CD8-positive, alpha-beta memory T cell (primary cell): ENCODE measurements around the gene DNAH14. TPM values are rescaled to one million over a fixed set of nuclear protein-coding genes. Genes with fewer than 3 reads are reported as not detected.
A peak's percentile ranks its signal among the peaks of the same experiment; 100 is the strongest.

ENCODE experiments used
- CTCF ChIA-PET: fragments of 350-600 bp; sonication (Branson Sonifier 250); formaldehyde crosslinking; loops from one replicate; lab custom pipeline; 2021; ENCODE audit warnings: antibody characterized with exemption; lab: Charles Lee
- POLR2A ChIA-PET: fragments of 350-600 bp; sonication (Branson Sonifier 250); formaldehyde crosslinking; loops from one replicate; lab custom pipeline; 2021; ENCODE audit warnings: antibody characterized with exemption; lab: Charles Lee
- DNase-seq, 5 donors: peaks; one replicate each; pipeline versions ENCODE4 v3.0.0 to v3.0.0-alpha.2; 2020 to 2022; ENCODE audit warnings: mixed read lengths in 1 of 5
- H3K27ac ChIP-seq: one replicate; pipeline ENCODE4 v1.7.0; 2013; ENCODE audit warnings: low read depth, mild to moderate bottlenecking, low read length, moderate library complexity
- H3K27me3 ChIP-seq: 2 replicates; pipeline ENCODE4 v1.7.0; 2013; ENCODE audit warnings: low read length, mild to moderate bottlenecking; ENCODE audit not compliant: insufficient read depth, poor library complexity, severe bottlenecking
- H3K36me3 ChIP-seq: 2 replicates; pipeline ENCODE4 v1.7.0; 2013; ENCODE audit warnings: mild to moderate bottlenecking, low read length, moderate library complexity; ENCODE audit not compliant: insufficient read depth
- H3K4me1 ChIP-seq: 2 replicates; pipeline ENCODE4 v1.7.0; 2013; ENCODE audit warnings: mild to moderate bottlenecking, low read length, moderate library complexity; ENCODE audit not compliant: insufficient read depth
- H3K4me3 ChIP-seq: 2 replicates; pipeline ENCODE4 v1.7.0; 2013; ENCODE audit warnings: mild to moderate bottlenecking, low read length
- H3K9me3 ChIP-seq: 2 replicates; pipeline ENCODE4 v1.7.0; 2013; ENCODE audit warnings: mild to moderate bottlenecking, low read length
- H3K27ac Mint-ChIP-seq, 8 donors: one replicate each; pipeline ENCODE4 v1.8.0; 2020 to 2021; ENCODE audit warnings: mixed read lengths in 8 of 8, mild to moderate bottlenecking in 6 of 8, inconsistent platforms in 3 of 8, moderate library complexity in 3 of 8
- H3K27me3 Mint-ChIP-seq, 2 donors: one replicate each; pipeline ENCODE4 v1.8.0; 2020 to 2021; ENCODE audit warnings: mixed read lengths in 2 of 2, mild to moderate bottlenecking in 1 of 2, moderate library complexity in 1 of 2
- H3K36me3 Mint-ChIP-seq, 3 donors: one replicate each; pipeline ENCODE4 v1.8.0; 2020 to 2021; ENCODE audit warnings: mixed read lengths in 3 of 3, inconsistent platforms in 1 of 3, mild to moderate bottlenecking in 1 of 3
- H3K4me1 Mint-ChIP-seq, 3 donors: one replicate each; pipeline ENCODE4 v1.8.0; 2020 to 2021; ENCODE audit warnings: mixed read lengths in 3 of 3, inconsistent platforms in 1 of 3, mild to moderate bottlenecking in 1 of 3
- H3K4me3 Mint-ChIP-seq, 7 donors: one replicate each; pipeline ENCODE4 v1.8.0; 2020 to 2021; ENCODE audit warnings: mixed read lengths in 7 of 7, mild to moderate bottlenecking in 6 of 7, moderate library complexity in 4 of 7, inconsistent platforms in 2 of 7
- H3K9me3 Mint-ChIP-seq, 5 donors: one replicate each; pipeline ENCODE4 v1.8.0; 2020 to 2022; ENCODE audit warnings: mixed read lengths in 5 of 5, mild to moderate bottlenecking in 3 of 5, moderate library complexity in 2 of 5, inconsistent platforms in 1 of 5
- polyA plus RNA-seq: library from polyadenylated mRNA; unstranded; fragments of 300-500 nt; fragmentation: Illumina TruSeq; gene quantifications from one replicate; pipeline ENCODE4 v1.2.3, GENCODE V29; 2021
- total RNA-seq, 2 experiments: library from RNA; stranded (reverse); gene quantifications; one replicate each; pipeline ENCODE4 v1.2.3, GENCODE V29; 2021

Gene DNAH14
- total and polyA plus RNA-seq, 3 experiments from 2014 or later = 0.26 TPM; not detected in 2

- no peaks in the 10 kb centered on the region for H3K4me1 ChIP-seq
- H3K27ac ChIP-seq = no peak overlapping the region
- H3K4me3 Mint-ChIP-seq = no peak overlapping the region
- POLR2A ChIA-PET = no interaction called here
- no peak overlapping the region for H3K4me3 ChIP-seq
- H3K4me1 Mint-ChIP-seq = no peaks in the 10 kb centered on the region
- no peak for DNase-seq
- CTCF ChIA-PET = no interaction called here
- H3K27ac Mint-ChIP-seq = peak overlapping the region in 1 of 8 donors; percentile 89
- no peaks in the 10 kb centered on the region for H3K36me3 ChIP-seq
- peaks cover 0 to 2% (median 0%) of the 10 kb centered on the region in 3 donors for H3K36me3 Mint-ChIP-seq
- no peaks in the 10 kb centered on the region for H3K9me3 ChIP-seq
- H3K9me3 Mint-ChIP-seq = peaks cover 5 to 10% (median 7%) of the 10 kb centered on the region in 5 donors
- H3K27me3 ChIP-seq = no peaks in the 10 kb centered on the region
- peaks cover 9 to 28% of the 10 kb centered on the region in 2 donors for H3K27me3 Mint-ChIP-seq
Measured at GRCh38 chr1:224906340-224906739, 23.1 kb upstream of the DNAH14 start.

- H3K27ac Mint-ChIP-seq = no peak overlapping the region
- no peaks in the 10 kb centered on the region for H3K27me3 ChIP-seq
- H3K4me1 Mint-ChIP-seq = no peaks in the 10 kb centered on the region
- H3K27ac ChIP-seq = no peak overlapping the region
- H3K9me3 Mint-ChIP-seq = peaks cover 24 to 36% (median 27%) of the 10 kb centered on the region in 5 donors
- CTCF ChIA-PET = no interaction called here
- no peaks in the 10 kb centered on the region for H3K4me1 ChIP-seq
- H3K36me3 ChIP-seq = no peaks in the 10 kb centered on the region
- peaks cover 5 to 15% of the 10 kb centered on the region in 2 donors for H3K27me3 Mint-ChIP-seq
- DNase-seq = no peak
- POLR2A ChIA-PET = no interaction called here
- no peak overlapping the region for H3K4me3 ChIP-seq
- H3K9me3 ChIP-seq = peaks cover 3% of the 10 kb centered on the region
- peaks cover 0 to 4% (median 0%) of the 10 kb centered on the region in 3 donors for H3K36me3 Mint-ChIP-seq
- no peak overlapping the region for H3K4me3 Mint-ChIP-seq
Measured at GRCh38 chr1:224911217-224911616, 18.3 kb upstream of the DNAH14 start.

GRCh38 chr1:224914292-224914900 lies 15.1 kb upstream of the DNAH14 start:
- Mint-ChIP-seq H3K9me3 (peaks cover 26 to 37% (median 34%) of the 10 kb centered on the region in 5 donors), H3K4me3 (no peak overlapping the region), H3K36me3 (peaks cover 0 to 4% (median 0%) of the 10 kb centered on the region in 3 donors), H3K27ac (no peak overlapping the region), H3K27me3 (peaks cover 4 to 13% of the 10 kb centered on the region in 2 donors), H3K4me1 (no peaks in the 10 kb centered on the region)
- peaks cover 3% of the 10 kb centered on the region for H3K9me3 ChIP-seq
- POLR2A ChIA-PET = no interaction called here
- no peak overlapping the region for H3K27ac ChIP-seq
- DNase-seq = no peak
- H3K36me3 ChIP-seq = no peaks in the 10 kb centered on the region
- H3K4me3 ChIP-seq = no peak overlapping the region
- H3K4me1 ChIP-seq = no peaks in the 10 kb centered on the region
- no peaks in the 10 kb centered on the region for H3K27me3 ChIP-seq
- CTCF ChIA-PET = no interaction called here

GRCh38 chr1:224919508-224919907 lies 10.0 kb upstream of the DNAH14 start:
- H3K4me1 ChIP-seq = no peaks in the 10 kb centered on the region
- H3K4me3 ChIP-seq = no peak overlapping the region
- Mint-ChIP-seq H3K4me1 (no peaks in the 10 kb centered on the region), H3K9me3 (peaks cover 2 to 16% (median 8%) of the 10 kb centered on the region in 5 donors), H3K36me3 (no peaks in the 10 kb centered on the region), H3K27me3 (peaks cover 5 to 27% of the 10 kb centered on the region in 2 donors), H3K4me3 (no peak overlapping the region), H3K27ac (no peak overlapping the region)
- no peak overlapping the region for H3K27ac ChIP-seq
- H3K36me3 ChIP-seq = no peaks in the 10 kb centered on the region
- ChIA-PET CTCF (no interaction called here), POLR2A (no interaction called here)
- no peaks in the 10 kb centered on the region for H3K27me3 ChIP-seq
- peaks cover 1% of the 10 kb centered on the region for H3K9me3 ChIP-seq
- no peak for DNase-seq

GRCh38 chr1:224920930-224921329 lies 8.5 kb upstream of the DNAH14 start:
- H3K36me3 Mint-ChIP-seq = no peaks in the 10 kb centered on the region
- H3K4me3 Mint-ChIP-seq = no peak overlapping the region
- no peaks in the 10 kb centered on the region for H3K4me1 ChIP-seq
- no peak for DNase-seq
- peaks cover 7 to 27% of the 10 kb centered on the region in 2 donors for H3K27me3 Mint-ChIP-seq
- no peak overlapping the region for H3K27ac ChIP-seq
- no peak overlapping the region for H3K4me3 ChIP-seq
- no peak overlapping the region for H3K27ac Mint-ChIP-seq
- no peaks in the 10 kb centered on the region for H3K36me3 ChIP-seq
- ChIA-PET POLR2A (no interaction called here), CTCF (no interaction called here)
- H3K4me1 Mint-ChIP-seq = no peaks in the 10 kb centered on the region
- H3K9me3 Mint-ChIP-seq = peaks cover 0 to 12% (median 2%) of the 10 kb centered on the region in 5 donors
- no peaks in the 10 kb centered on the region for H3K9me3 ChIP-seq
- H3K27me3 ChIP-seq = no peaks in the 10 kb centered on the region

GRCh38 chr1:224921354-224921753 lies 8.1 kb upstream of the DNAH14 start:
- DNase-seq = no peak
- CTCF ChIA-PET = no interaction called here
- H3K4me3 Mint-ChIP-seq = no peak overlapping the region
- Histone ChIP-seq H3K27me3 (no peaks in the 10 kb centered on the region), H3K4me1 (no peaks in the 10 kb centered on the region), H3K4me3 (no peak overlapping the region), H3K27ac (no peak overlapping the region), H3K36me3 (no peaks in the 10 kb centered on the region), H3K9me3 (no peaks in the 10 kb centered on the region)
- peaks cover 7 to 27% of the 10 kb centered on the region in 2 donors for H3K27me3 Mint-ChIP-seq
- no peaks in the 10 kb centered on the region for H3K4me1 Mint-ChIP-seq
- H3K36me3 Mint-ChIP-seq = no peaks in the 10 kb centered on the region
- H3K9me3 Mint-ChIP-seq = peaks cover 0 to 7% (median 2%) of the 10 kb centered on the region in 5 donors
- H3K27ac Mint-ChIP-seq = no peak overlapping the region
- POLR2A ChIA-PET = no interaction called here

GRCh38 chr1:224922404-224923164 lies 6.9 kb upstream of the DNAH14 start:
- DNase-seq = peak in 1 of 5 donors; percentile 1
- H3K36me3 ChIP-seq = no peaks in the 10 kb centered on the region
- no peak overlapping the region for H3K4me3 ChIP-seq
- H3K9me3 ChIP-seq = no peaks in the 10 kb centered on the region
- no peak overlapping the region for H3K4me3 Mint-ChIP-seq
- H3K9me3 Mint-ChIP-seq = peaks cover 0 to under 1% (median 0%) of the 10 kb centered on the region in 5 donors
- no peak overlapping the region for H3K27ac ChIP-seq
- peaks cover 12 to 25% of the 10 kb centered on the region in 2 donors for H3K27me3 Mint-ChIP-seq
- POLR2A ChIA-PET = no interaction called here
- H3K4me1 Mint-ChIP-seq = no peaks in the 10 kb centered on the region
- H3K4me1 ChIP-seq = no peaks in the 10 kb centered on the region
- CTCF ChIA-PET = interaction anchor here (1.0 to 2.0 kb wide), 3 partner anchors 10 to 408 kb away, joined by 3 to 22 read pairs (median 4); no protein-coding TSS in a partner anchor
- no peak overlapping the region for H3K27ac Mint-ChIP-seq
- no peaks in the 10 kb centered on the region for H3K36me3 Mint-ChIP-seq
- no peaks in the 10 kb centered on the region for H3K27me3 ChIP-seq

- Mint-ChIP-seq H3K4me1 (no peaks in the 10 kb centered on the region), H3K9me3 (peaks cover 0 to 3% (median 0%) of the 10 kb centered on the region in 5 donors), H3K27ac (no peak overlapping the region), H3K36me3 (no peaks in the 10 kb centered on the region), H3K4me3 (no peak overlapping the region), H3K27me3 (peaks cover 18 to 33% of the 10 kb centered on the region in 2 donors)
- H3K27me3 ChIP-seq = no peaks in the 10 kb centered on the region
- no peaks in the 10 kb centered on the region for H3K4me1 ChIP-seq
- POLR2A ChIA-PET = no interaction called here
- no peaks in the 10 kb centered on the region for H3K9me3 ChIP-seq
- CTCF ChIA-PET = interaction anchor here (1.3 to 2.0 kb wide), 2 partner anchors 410 to 411 kb away, joined by 3 to 22 read pairs; no protein-coding TSS in a partner anchor
- no peak for DNase-seq
- H3K36me3 ChIP-seq = no peaks in the 10 kb centered on the region
- H3K4me3 ChIP-seq = no peak overlapping the region
- no peak overlapping the region for H3K27ac ChIP-seq
Measured at GRCh38 chr1:224923726-224924125, 5.7 kb upstream of the DNAH14 start.
